SK-N-SH (cell line): ENCODE results near the gene TADA3. TPM values are rescaled to one million over a fixed set of nuclear protein-coding genes. Genes with fewer than 3 reads are reported as not detected.
A peak's percentile ranks its signal among the peaks of the same experiment; 100 is the strongest.

Experiments
- CTCF ChIA-PET: fragments of 300-600, 350-600 bp; formaldehyde crosslinking; extraction: SDS; loops from one replicate; lab custom pipeline; 2021; lab: Yijun Ruan, JAX
- POLR2A ChIA-PET: fragments of 350-600 bp; sonication (Branson Sonifier 250); formaldehyde crosslinking; extraction: SDS; loops from one replicate; lab custom pipeline; 2020; ENCODE audit warnings: antibody characterized with exemption, inconsistent platforms; lab: Yijun Ruan, JAX
- DNase-seq: peaks from one replicate; pipeline ENCODE4 v3.0.0; 2012
- H2AFZ ChIP-seq: fragments of 200-600 bp; sonication (generic); 2 replicates; pipeline ENCODE4 v1.8.1; 2016; ENCODE audit warnings: antibody characterized with exemption, mild to moderate bottlenecking, low read depth
- H3F3A ChIP-seq: fragments of 200-600 bp; sonication (generic); replicated peaks from 2 replicates; pipeline ENCODE3; 2016; ENCODE audit warnings: antibody characterized with exemption, mild to moderate bottlenecking; ENCODE audit not compliant: insufficient read depth
- H3K27ac ChIP-seq, 2 experiments: fragments of 200-500 bp in 1 of 2; fragments of 200-600 bp in 1 of 2; sonication (Bioruptor generic) in 1 of 2; sonication (generic), shearing (Covaris generic) in 1 of 2; 2 replicates each; pipeline versions ENCODE4 v1.5.1 to v1.6.1; 2014 to 2016; ENCODE audit warnings: low read depth in 2 of 2, inconsistent platforms in 1 of 2, low read length in 1 of 2, mild to moderate bottlenecking in 1 of 2, mixed read lengths in 1 of 2
- H3K27me3 ChIP-seq: fragments of 200-600 bp; sonication (generic), shearing (Covaris generic); 2 replicates; pipeline ENCODE4 v1.6.1; 2016; ENCODE audit warnings: mixed run types; ENCODE audit not compliant: insufficient read depth
- H3K36me3 ChIP-seq, 2 experiments: fragments of 200-500 bp in 1 of 2; fragments of 200-600 bp in 1 of 2; sonication (Bioruptor generic) in 1 of 2; sonication (generic) in 1 of 2; replicated peaks in 1 of 2; 2 replicates each; pipeline versions ENCODE3 to v1.5.1; 2014 to 2016; ENCODE audit warnings: low read length in 1 of 2, mild to moderate bottlenecking in 1 of 2; ENCODE audit not compliant: insufficient read depth in 2 of 2, control insufficient read depth in 1 of 2
- H3K4me1 ChIP-seq, 2 experiments: fragments of 200-500 bp in 1 of 2; fragments of 200-600 bp in 1 of 2; sonication (Bioruptor generic) in 1 of 2; sonication (generic), shearing (Covaris generic) in 1 of 2; 2 replicates each; pipeline versions ENCODE4 v1.5.1 to v1.6.1; 2014 to 2016; ENCODE audit warnings: low read depth in 1 of 2, low read length in 1 of 2, mixed run types in 1 of 2; ENCODE audit not compliant: insufficient read depth in 2 of 2, control insufficient read depth in 1 of 2
- H3K4me2 ChIP-seq: fragments of 200-600 bp; sonication (generic), shearing (Covaris generic); 2 replicates; pipeline ENCODE4 v1.6.1; 2017; ENCODE audit warnings: mixed run types
- H3K4me3 ChIP-seq, 2 experiments: fragments of 200-500 bp in 1 of 2; fragments of 200-600 bp in 1 of 2; sonication (Bioruptor generic) in 1 of 2; sonication (generic), shearing (Covaris generic) in 1 of 2; 2 replicates each; pipeline versions ENCODE4 v1.5.1 to v1.8.1; 2014 to 2016; ENCODE audit warnings: low read depth in 2 of 2, inconsistent platforms in 1 of 2, low read length in 1 of 2, mild to moderate bottlenecking in 1 of 2, mixed read lengths in 1 of 2, moderate library complexity in 1 of 2
- H3K79me2 ChIP-seq: fragments of 200-600 bp; sonication (generic); 2 replicates; pipeline ENCODE4 v1.8.1; 2017; ENCODE audit warnings: mild to moderate bottlenecking; ENCODE audit not compliant: insufficient read depth
- H3K9ac ChIP-seq: fragments of 200-600 bp; sonication (generic); 2 replicates; pipeline ENCODE4 v1.6.1; 2017; ENCODE audit warnings: mixed run types
- H3K9me2 ChIP-seq: fragments of 200-600 bp; sonication (generic); 2 replicates; pipeline ENCODE4 v1.6.1; 2017; ENCODE audit warnings: mixed run types
- H3K9me3 ChIP-seq: fragments of 200-600 bp; sonication (generic); 2 replicates; pipeline ENCODE4 v1.6.1; 2017; ENCODE audit warnings: mixed run types, mild to moderate bottlenecking, moderate library complexity
- H4K20me1 ChIP-seq: fragments of 200-600 bp; sonication (generic); 2 replicates; pipeline ENCODE4 v1.6.1; 2017; ENCODE audit warnings: mild to moderate bottlenecking, mixed run types; ENCODE audit not compliant: insufficient read depth
- CHD2 ChIP-seq: fragments of 150-350 bp; IDR thresholded peaks from 2 replicates; pipeline ENCODE4 v1.6.1; 2018; ENCODE audit warnings: low read length; ENCODE audit not compliant: partially characterized antibody
- CTCF ChIP-seq: fragments of 200-600 bp; sonication (generic); IDR thresholded peaks from 2 replicates; pipeline ENCODE4 v1.6.1; 2017; ENCODE audit warnings: antibody characterized with exemption, mild to moderate bottlenecking, moderate library complexity
- ELF1 ChIP-seq: IDR thresholded peaks from 2 replicates; pipeline ENCODE4 v1.4.0; 2012
- EP300 ChIP-seq, 2 experiments: IDR thresholded peaks; 2 replicates each; pipeline versions ENCODE4 v1.4.0 to v1.6.1; 2012; ENCODE audit warnings: borderline replicate concordance in 1 of 2, low read depth in 1 of 2, low read length in 1 of 2
- FOSL2 ChIP-seq: IDR thresholded peaks from 2 replicates; pipeline ENCODE4 v1.4.0; 2012; ENCODE audit warnings: low read depth, mild to moderate bottlenecking, moderate library complexity, borderline replicate concordance
- FOXJ3 ChIP-seq: sonication (generic); formaldehyde crosslinking; IDR thresholded peaks from 2 replicates; pipeline ENCODE4 v1.5.1; 2020; ENCODE audit warnings: mild to moderate bottlenecking, missing genetic modification reagents
- GATA2 ChIP-seq: sonication (generic); formaldehyde crosslinking; IDR thresholded peaks from 2 replicates; pipeline ENCODE4 v1.5.0; 2020; ENCODE audit warnings: mild to moderate bottlenecking, missing genetic modification reagents
- IRF3 ChIP-seq: fragments of 150-350 bp; IDR thresholded peaks from 2 replicates; pipeline ENCODE4 v1.6.1; 2016; ENCODE audit warnings: mild to moderate bottlenecking, low read depth, low read length
- JUND ChIP-seq: IDR thresholded peaks from 2 replicates; pipeline ENCODE4 v1.4.0; 2012
- MAX ChIP-seq: IDR thresholded peaks from 2 replicates; pipeline ENCODE4 v1.4.0; 2012; ENCODE audit warnings: low read depth
- MEF2A ChIP-seq: IDR thresholded peaks from 2 replicates; pipeline ENCODE4 v1.4.0; 2012; ENCODE audit warnings: low read depth, borderline replicate concordance
- MXI1 ChIP-seq: IDR thresholded peaks from 2 replicates; pipeline ENCODE4 v1.6.1; 2012; ENCODE audit warnings: mild to moderate bottlenecking, low read depth, low read length, improper control_type of control experiment
- NFIC ChIP-seq: IDR thresholded peaks from 2 replicates; pipeline ENCODE4 v1.4.0; 2012; ENCODE audit warnings: borderline replicate concordance
- PBX3 ChIP-seq: IDR thresholded peaks from 2 replicates; pipeline ENCODE4; 2012
- RAD21 ChIP-seq: IDR thresholded peaks from 2 replicates; pipeline ENCODE4 v1.6.1; 2012; ENCODE audit warnings: mild to moderate bottlenecking, low read length
- RCOR1 ChIP-seq: fragments of 150-350 bp; IDR thresholded peaks from 2 replicates; pipeline ENCODE4 v1.6.1; 2017; ENCODE audit warnings: antibody characterized with exemption, low read length
- TEAD4 ChIP-seq: IDR thresholded peaks from 2 replicates; pipeline ENCODE4 v1.4.0; 2012; ENCODE audit warnings: mild to moderate bottlenecking, borderline replicate concordance; ENCODE audit not compliant: insufficient read depth
- USF1 ChIP-seq: IDR thresholded peaks from 2 replicates; pipeline ENCODE4 v1.4.0; 2012; ENCODE audit warnings: low read depth, borderline replicate concordance
- USF2 ChIP-seq: fragments of 150-350 bp; IDR thresholded peaks from 2 replicates; pipeline ENCODE4 v1.6.1; 2017; ENCODE audit warnings: antibody characterized with exemption, low read length, low read depth, borderline replicate concordance
- YY1 ChIP-seq: IDR thresholded peaks from 2 replicates; pipeline ENCODE4 v1.4.0; 2012; ENCODE audit warnings: low read depth, mild to moderate bottlenecking
- WGBS: methylation state at CpG from one replicate; pipeline ENCODE4 v1.1.6; 2017; ENCODE audit warnings: low lambda C conversion rate; 5-methylcytosine and 5-hydroxymethylcytosine counted together
- polyA plus RNA-seq, 3 experiments: library from polyadenylated mRNA; depleted of rRNA; stranded (reverse); fragments of >200 nt; gene quantifications; 2 replicates each; pipeline ENCODE4 v1.2.3, GENCODE V29; 2012

The TADA3 gene
- polyA plus RNA-seq, 1 of the 3 experiments (the other 2 are of a cell fraction): 102 TPM

GRCh38 chr3:9746330-9746729, 45.9 kb downstream of the TADA3 start (continued):
- TF ChIP-seq EP300 (IDR thresholded peaks at IDR 0.05; ENCODE audit: borderline replicate concordance in 1 of 2, low read depth in 1 of 2, low read length in 1 of 2): no peak; a peak in 1 of 4 replicates
- peak; percentile 84 for TF ChIP-seq FOSL2
- no peak for TF ChIP-seq CTCF
- TF ChIP-seq MEF2A: no peak
- no peak for TF ChIP-seq RCOR1
- no peak for TF ChIP-seq USF1

GRCh38 chr3:9745521-9745920, 46.8 kb downstream of the TADA3 start:
- H3F3A ChIP-seq: peaks cover 39% of the 10 kb centered on the region
- peak overlapping the region in 1 of 2 experiments; percentile 55; a peak in 2 of 4 replicates for H3K27ac ChIP-seq
- peaks cover 13% of the 10 kb centered on the region; the same call in 1 of the 2 replicates for H3K79me2 ChIP-seq
- H3K9ac ChIP-seq: no peak overlapping the region
- H4K20me1 ChIP-seq: no peaks in the 10 kb centered on the region
- H3K4me3 ChIP-seq: no peak overlapping the region
- H3K9me2 ChIP-seq: no peaks in the 10 kb centered on the region
- no peaks in the 10 kb centered on the region for H3K9me3 ChIP-seq
- DNase-seq: no peak
- H3K36me3 ChIP-seq: peaks cover 43 to 74% of the 10 kb centered on the region in 2 experiments
- 77% methylated on average over 6 of the region's 12 CpGs for WGBS
- H3K27me3 ChIP-seq: no peaks in the 10 kb centered on the region
- H3K4me1 ChIP-seq: peaks cover 5 to 24% of the 10 kb centered on the region in 2 experiments
- no peak overlapping the region for H3K4me2 ChIP-seq
- no peak overlapping the region for H2AFZ ChIP-seq
- CTCF ChIA-PET: no interaction called here
- POLR2A ChIA-PET: interaction anchor here (1.0 kb wide), 1 partner anchor 14 kb away, joined by 3 read pairs; the partner anchor contains the start of gene BRPF1
- no peak for TF ChIP-seq NFIC
- no peak for TF ChIP-seq GATA2 (CRISPR knock-in tag)
- TF ChIP-seq TEAD4: no peak
- TF ChIP-seq FOSL2: no peak
- TF ChIP-seq YY1: no peak
- TF ChIP-seq MAX: no peak
- TF ChIP-seq CHD2: no peak
- TF ChIP-seq FOXJ3 (CRISPR knock-in tag): no peak
- no peak for TF ChIP-seq JUND

- ChIA-PET POLR2A (interaction anchor here (0.6 to 1.3 kb wide), 2 partner anchors 9 to 11 kb away, joined by 3 to 4 read pairs; no protein-coding TSS in a partner anchor), CTCF (interaction anchor here (1.8 kb wide), 1 partner anchor 241 kb away, joined by 4 read pairs; no protein-coding TSS in a partner anchor)
- Histone ChIP-seq H2AFZ (no peak overlapping the region), H3K4me1 (peaks cover 2 to 21% of the 10 kb centered on the region in 2 experiments), H4K20me1 (no peaks in the 10 kb centered on the region), H3K4me2 (no peak overlapping the region), H3K27me3 (no peaks in the 10 kb centered on the region), H3K4me3 (no peak overlapping the region), H3K9ac (no peak overlapping the region), H3K79me2 (peaks cover 13% of the 10 kb centered on the region; the same call in 1 of the 2 replicates), H3K36me3 (peaks cover 51 to 88% of the 10 kb centered on the region in 2 experiments), H3K9me2 (no peaks in the 10 kb centered on the region), H3K9me3 (no peaks in the 10 kb centered on the region), H3F3A (peaks cover 35% of the 10 kb centered on the region), H3K27ac (no peak overlapping the region)
- no peak for DNase-seq
- 91% methylated on average over 8 of the region's 13 CpGs for WGBS
- no peak for TF ChIP-seq RAD21
- no peak for TF ChIP-seq USF2
- TF ChIP-seq TEAD4: no peak
- TF ChIP-seq ELF1: no peak
- TF ChIP-seq GATA2 (CRISPR knock-in tag): no peak
- TF ChIP-seq MEF2A: no peak
- TF ChIP-seq PBX3: no peak
- TF ChIP-seq JUND: no peak
- no peak for TF ChIP-seq IRF3
- no peak for TF ChIP-seq MXI1
These were observed 48.1 kb downstream of the TADA3 start for GRCh38 chr3:9744162-9744561.
